Lower lobe of right lung (tissue), 2 donors: ENCODE results near the gene WRNIP1. TPM values are rescaled to one million over a fixed set of nuclear protein-coding genes. Genes with fewer than 3 reads are reported as not detected.
"Not testable (repeated sequence)": the region's sequence is repeated elsewhere in the genome, so short reads cannot be mapped to it uniquely, and the experiment has no call there.

Source experiments
- ATAC-seq, 2 donors: fragments of 200-7000 bp; cut with Tn5 transposase; one replicate each; pipeline ENCODE4 v1.9.1; 2020 to 2022; ENCODE audit warnings: mild to moderate bottlenecking in 2 of 2, moderate library complexity in 2 of 2
- DNase-seq: peaks from one replicate; pipeline ENCODE4 v3.0.0-alpha.2; 2020
- H3K27ac ChIP-seq: fragments of 200-600 bp; one replicate; pipeline ENCODE4 v1.8.0; 2022
- H3K27me3 ChIP-seq: fragments of 200-600 bp; one replicate; pipeline ENCODE4 v1.8.0; 2022; ENCODE audit warnings: low read depth
- H3K36me3 ChIP-seq: fragments of 200-600 bp; one replicate; pipeline ENCODE4 v1.8.0; 2022; ENCODE audit warnings: mild to moderate bottlenecking
- H3K4me1 ChIP-seq: fragments of 200-600 bp; one replicate; pipeline ENCODE4 v1.8.0; 2022
- H3K4me3 ChIP-seq: fragments of 200-600 bp; one replicate; pipeline ENCODE4 v1.8.0; 2022; ENCODE audit warnings: mild to moderate bottlenecking
- H3K9me3 ChIP-seq: fragments of 200-600 bp; one replicate; pipeline ENCODE4 v1.8.0; 2022
- intact Hi-C: fragments of 100-400 bp; cut with DNase I; formaldehyde crosslinking; loops from one replicate; pipeline ENCODE4 v1.11.0; 2022
- total RNA-seq: library from RNA; stranded (reverse); fragmentation: NEBNext Ultra II Directional; extraction: Animal tissue kit (Norgen Biotek cat#: 25700); gene quantifications from one replicate; pipeline ENCODE4 v1.2.1, GENCODE V29; 2021
- TF ChIP-seq, protein P1 (sequence below): fragments of 200-600 bp; IDR thresholded peaks from one replicate; pipeline ENCODE4 v1.8.0; 2022; ENCODE audit warnings: antibody characterized with exemption, mild to moderate bottlenecking
- donor health status: DM: no; HTN: yes; CAD: no; lungs with severe emphysema.

WRNIP1 gene
- total RNA-seq, 1 donor from 2014 or later: 45.1 TPM

DNA sequence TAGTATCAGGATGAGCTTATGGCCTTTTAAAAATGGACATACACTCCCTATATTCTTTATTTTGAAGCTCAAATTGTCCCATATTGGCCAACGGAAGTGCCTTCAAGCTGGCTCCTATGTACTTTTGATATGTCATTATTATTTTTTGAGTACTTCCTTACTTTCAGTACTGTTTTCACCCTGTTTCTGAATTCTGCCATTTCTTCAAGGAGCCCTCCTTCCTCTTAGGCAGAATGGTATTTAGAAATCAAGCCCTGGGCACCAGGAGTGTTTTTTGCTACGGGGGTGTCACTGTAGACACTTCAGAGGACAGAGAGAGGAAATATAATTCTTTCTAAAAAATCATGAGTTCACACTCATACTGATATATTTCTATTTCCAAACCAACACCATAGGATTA lies 9.0 kb upstream of the WRNIP1 start:
- H3K27me3 ChIP-seq: no peaks in the 10 kb centered on the region
- ATAC-seq (no peak), DNase-seq (no peak)
- no peak overlapping the region for H3K27ac ChIP-seq
- no peaks in the 10 kb centered on the region for H3K36me3 ChIP-seq
- no peak overlapping the region for H3K4me3 ChIP-seq
- TF ChIP-seq, protein P1, sequence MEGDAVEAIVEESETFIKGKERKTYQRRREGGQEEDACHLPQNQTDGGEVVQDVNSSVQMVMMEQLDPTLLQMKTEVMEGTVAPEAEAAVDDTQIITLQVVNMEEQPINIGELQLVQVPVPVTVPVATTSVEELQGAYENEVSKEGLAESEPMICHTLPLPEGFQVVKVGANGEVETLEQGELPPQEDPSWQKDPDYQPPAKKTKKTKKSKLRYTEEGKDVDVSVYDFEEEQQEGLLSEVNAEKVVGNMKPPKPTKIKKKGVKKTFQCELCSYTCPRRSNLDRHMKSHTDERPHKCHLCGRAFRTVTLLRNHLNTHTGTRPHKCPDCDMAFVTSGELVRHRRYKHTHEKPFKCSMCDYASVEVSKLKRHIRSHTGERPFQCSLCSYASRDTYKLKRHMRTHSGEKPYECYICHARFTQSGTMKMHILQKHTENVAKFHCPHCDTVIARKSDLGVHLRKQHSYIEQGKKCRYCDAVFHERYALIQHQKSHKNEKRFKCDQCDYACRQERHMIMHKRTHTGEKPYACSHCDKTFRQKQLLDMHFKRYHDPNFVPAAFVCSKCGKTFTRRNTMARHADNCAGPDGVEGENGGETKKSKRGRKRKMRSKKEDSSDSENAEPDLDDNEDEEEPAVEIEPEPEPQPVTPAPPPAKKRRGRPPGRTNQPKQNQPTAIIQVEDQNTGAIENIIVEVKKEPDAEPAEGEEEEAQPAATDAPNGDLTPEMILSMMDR: no peak
- no peaks in the 10 kb centered on the region for H3K9me3 ChIP-seq
- intact Hi-C loops: no loop called here
- no peaks in the 10 kb centered on the region for H3K4me1 ChIP-seq

DNA sequence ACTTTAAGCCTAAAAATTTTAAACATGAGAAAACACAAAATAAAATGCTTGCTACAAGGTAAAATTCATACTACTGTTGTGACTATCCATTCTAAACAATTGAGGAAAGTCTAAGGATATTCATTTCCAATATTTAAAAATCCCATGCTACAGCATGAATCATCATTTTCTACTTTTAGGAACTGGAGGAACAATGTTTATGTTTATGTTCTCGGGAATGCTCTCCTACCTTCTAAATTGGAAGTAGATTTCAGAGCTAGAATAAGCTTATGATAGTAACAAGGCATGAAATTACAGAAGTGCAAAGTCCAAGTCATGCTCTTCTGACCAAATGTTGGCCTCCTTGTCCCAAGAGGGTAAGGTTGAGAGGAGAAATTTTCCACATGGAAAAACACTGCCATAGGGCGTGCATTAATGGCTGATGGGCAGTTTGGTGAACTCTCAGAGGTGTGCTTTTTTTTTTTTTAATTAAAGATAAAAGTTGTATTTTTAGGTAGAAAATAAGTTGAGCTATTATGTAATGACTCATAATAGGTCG lies 8.4 kb upstream of the WRNIP1 start:
- no peaks in the 10 kb centered on the region for H3K4me1 ChIP-seq
- TF ChIP-seq, protein P1: no peak
- ATAC-seq (no peak), DNase-seq (no peak)
- no peaks in the 10 kb centered on the region for H3K27me3 ChIP-seq
- H3K36me3 ChIP-seq: no peaks in the 10 kb centered on the region
- H3K27ac ChIP-seq: no peak overlapping the region
- no peak overlapping the region for H3K4me3 ChIP-seq
- intact Hi-C loops: no loop called here
- no peaks in the 10 kb centered on the region for H3K9me3 ChIP-seq

DNA sequence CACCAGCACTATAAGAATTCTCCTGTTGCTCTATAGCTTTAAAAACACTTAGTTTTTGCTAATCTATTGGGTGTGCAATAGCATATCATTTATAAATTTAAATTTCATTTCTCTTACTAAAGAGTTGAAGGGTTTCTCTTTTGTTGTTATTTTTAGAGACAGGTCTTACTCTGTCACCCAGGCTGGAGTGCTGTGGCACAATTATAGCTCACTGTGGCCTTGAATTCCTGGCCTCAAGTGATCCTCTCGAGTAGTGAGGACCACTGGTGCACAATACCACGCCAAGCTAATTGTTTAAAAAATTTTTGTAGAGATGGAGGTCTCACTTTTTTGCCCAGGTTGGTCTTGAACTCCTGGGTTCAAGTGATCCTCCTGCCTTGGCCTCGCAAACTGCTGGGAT lies 6.2 kb upstream of the WRNIP1 start:
- H3K36me3 ChIP-seq: no peaks in the 10 kb centered on the region
- H3K4me3 ChIP-seq: no peak overlapping the region
- H3K27me3 ChIP-seq: no peaks in the 10 kb centered on the region
- H3K27ac ChIP-seq: no peak overlapping the region
- intact Hi-C loops: no loop called here
- TF ChIP-seq, protein P1: no peak
- H3K4me1 ChIP-seq: peaks cover under 1% of the 10 kb centered on the region
- no peaks in the 10 kb centered on the region for H3K9me3 ChIP-seq
- DNase-seq: no peak
- no peak for ATAC-seq

- no peaks in the 10 kb centered on the region for H3K9me3 ChIP-seq
- DNase-seq: no peak
- no peak overlapping the region for H3K4me3 ChIP-seq
These were observed 4.0 kb upstream of the WRNIP1 start for GRCh38 chr6:2760882-2761842.

DNA sequence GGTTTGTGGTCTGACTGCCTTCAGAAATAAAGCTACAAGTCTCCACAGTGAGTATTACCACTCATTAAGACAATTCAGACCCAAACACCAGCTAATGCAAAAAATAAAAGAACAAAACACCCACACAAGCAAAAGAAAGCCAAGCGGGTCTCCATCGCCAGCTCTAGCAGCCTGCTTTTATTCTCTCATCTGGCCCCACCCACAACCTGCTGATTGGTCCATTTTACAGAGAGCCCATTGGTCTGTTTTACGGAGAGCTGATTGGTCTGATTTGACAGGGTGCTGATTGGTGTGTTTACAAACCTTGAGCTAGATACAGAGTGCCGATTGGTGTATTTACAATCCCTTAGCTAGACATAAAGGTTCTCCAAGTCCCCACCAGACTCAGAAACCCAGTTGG lies 2.3 kb upstream of the WRNIP1 start:
- H3K36me3 ChIP-seq, H3K27me3 ChIP-seq, H3K27ac ChIP-seq, H3K4me3 ChIP-seq, DNase-seq, intact Hi-C loops, ATAC-seq, H3K9me3 ChIP-seq: not testable (repeated sequence)
- H3K4me1 ChIP-seq: peaks cover 15% of the 10 kb centered on the region

More at GRCh38 chr6:2760882-2761842, 4.0 kb upstream of the WRNIP1 start:
- no peak overlapping the region for H3K27ac ChIP-seq
- peaks cover 4% of the 10 kb centered on the region for H3K4me1 ChIP-seq
- TF ChIP-seq, protein P1: peak; percentile 45
- no peak for ATAC-seq
- H3K27me3 ChIP-seq: no peaks in the 10 kb centered on the region
- H3K36me3 ChIP-seq: no peaks in the 10 kb centered on the region
- intact Hi-C loops: no loop called here

DNA sequence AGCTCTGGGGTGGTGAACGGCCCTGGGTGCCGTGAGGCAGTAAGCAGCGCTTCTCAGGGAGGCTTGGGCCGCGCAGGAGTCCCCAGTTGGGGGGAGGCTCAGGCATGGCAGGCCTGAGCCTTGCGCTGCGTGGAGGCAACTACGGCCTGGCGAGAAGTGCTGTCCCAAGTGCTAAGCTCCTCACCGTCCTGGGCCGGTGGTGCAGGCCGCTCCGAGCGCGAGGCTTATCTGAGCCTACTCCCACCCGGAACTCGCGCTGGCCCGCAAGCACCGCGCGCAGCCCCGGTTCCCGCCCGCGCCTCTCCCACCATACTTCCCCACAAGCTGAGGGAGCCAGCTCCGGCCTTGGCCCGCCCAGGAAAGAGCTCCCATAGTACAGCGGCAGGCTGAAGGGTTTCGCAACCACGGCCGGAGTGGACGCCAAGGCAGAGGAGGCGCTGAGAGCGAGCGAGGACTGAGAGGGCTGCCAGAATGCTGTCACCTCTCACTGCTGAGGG lies 1.8 kb upstream of the WRNIP1 start:
- ATAC-seq: no peak

More for the DNA sequence above, 1.8 kb upstream of the WRNIP1 start:
- Histone ChIP-seq H3K27ac (no peak overlapping the region), H3K4me1 (peaks cover 20% of the 10 kb centered on the region), H3K36me3 (no peaks in the 10 kb centered on the region), H3K4me3 (peak overlapping the region; percentile 62), H3K9me3 (no peaks in the 10 kb centered on the region), H3K27me3 (no peaks in the 10 kb centered on the region)
- intact Hi-C loops: no loop called here
- TF ChIP-seq, protein P1: no peak
- peak; percentile 68 for DNase-seq
